ENCODE measurements around the gene MYH9.

Gene MYH9

GRCh38 chr22:36344106-36344827, 43.5 kb downstream of the MYH9 start:
- no peak for DNase-seq

- peak; percentile 51 for DNase-seq
Measured at GRCh38 chr22:36343720-36344105, 44.1 kb downstream of the MYH9 start.

- no peak for DNase-seq
Measured at GRCh38 chr22:36343070-36343719, 44.6 kb downstream of the MYH9 start.

GRCh38 chr22:36341640-36342041, 46.1 kb downstream of the MYH9 start:
- DNase-seq: no peak

- DNase-seq: peak; percentile 85
Measured at GRCh38 chr22:36340621-36341020, 47.1 kb downstream of the MYH9 start.

GRCh38 chr22:36339171-36340065, 48.3 kb downstream of the MYH9 start:
- no peak for DNase-seq

- no peak for DNase-seq
Measured at GRCh38 chr22:36337365-36338130, 50.2 kb downstream of the MYH9 start.

- no peak for DNase-seq
Measured at GRCh38 chr22:36336246-36337182, 51.3 kb downstream of the MYH9 start.

GRCh38 chr22:36335621-36336020, 52.1 kb downstream of the MYH9 start:
- DNase-seq: no peak

GRCh38 chr22:36334821-36335603, 52.8 kb downstream of the MYH9 start:
- peak; percentile 79 for DNase-seq

GRCh38 chr22:36334081-36334820, 53.5 kb downstream of the MYH9 start:
- peak; percentile 77 for DNase-seq

GRCh38 chr22:36333644-36334043, 54.1 kb downstream of the MYH9 start:
- no peak for DNase-seq

- DNase-seq: peak; percentile 94
Measured at GRCh38 chr22:36332623-36333332, 55.0 kb downstream of the MYH9 start.

GRCh38 chr22:36331912-36332622, 55.7 kb downstream of the MYH9 start:
- DNase-seq: peak; percentile 73

- DNase-seq: peak; percentile 99
Measured at GRCh38 chr22:36331306-36331911, 56.4 kb downstream of the MYH9 start.

GRCh38 chr22:36330655-36331305, 57.0 kb downstream of the MYH9 start:
- peak; percentile 96 for DNase-seq

GRCh38 chr22:36330127-36330526, 57.6 kb downstream of the MYH9 start:
- DNase-seq: no peak
